Spinal cord (tissue), 10 donors: ENCODE measurements around the gene PRKCA. TPM values are rescaled to one million over a fixed set of nuclear protein-coding genes. Genes with fewer than 3 reads are reported as not detected.
A peak's percentile ranks its signal among the peaks of the same experiment; 100 is the strongest.

Source experiments
- DNase-seq, 6 donors: peaks; one replicate each; pipeline versions ENCODE4 v3.0.0 to v3.0.0-alpha.2; 2013 to 2015; ENCODE audit warnings: low spot score in 6 of 6, low read depth in 4 of 6
- H3K27ac ChIP-seq: one replicate; pipeline ENCODE4 v1.5.1; 2013; ENCODE audit warnings: low read depth, low read length, control low read depth
- H3K27me3 ChIP-seq: one replicate; pipeline ENCODE4 v1.6.1; 2013; ENCODE audit warnings: low read length; ENCODE audit not compliant: control insufficient read depth, insufficient read depth
- H3K36me3 ChIP-seq: one replicate; pipeline ENCODE4 v1.6.1; 2013; ENCODE audit warnings: low read length; ENCODE audit not compliant: control insufficient read depth, insufficient read depth
- H3K4me1 ChIP-seq: one replicate; pipeline ENCODE4 v1.6.1; 2013; ENCODE audit warnings: low read length; ENCODE audit not compliant: control insufficient read depth, insufficient read depth
- H3K4me3 ChIP-seq: one replicate; pipeline ENCODE4 v1.5.1; 2013; ENCODE audit warnings: low read depth, low read length, control low read depth
- H3K9me3 ChIP-seq: one replicate; pipeline ENCODE4 v1.6.1; 2013; ENCODE audit warnings: low read length; ENCODE audit not compliant: control insufficient read depth, insufficient read depth
- WGBS: methylation state at CpG from one replicate; pipeline ENCODE4 v1.1.5; 2013; ENCODE audit warnings: missing lambda C conversion rate; ENCODE audit not compliant: insufficient coverage; 5-methylcytosine and 5-hydroxymethylcytosine counted together
- polyA plus RNA-seq, 2 donors: library from polyadenylated mRNA; unstranded; fragments of 120-200 nt; gene quantifications; one replicate each; pipeline ENCODE4 v1.2.1, GENCODE V29; 2013; ENCODE audit not compliant: insufficient read length in 2 of 2
- total RNA-seq, 2 donors: library from RNA; depleted of rRNA in 1 of 2; stranded (reverse); fragments of 120-200 nt in 1 of 2; fragments of >200 nt in 1 of 2; gene quantifications; one replicate each; pipeline versions ENCODE4 v1.2.3 to v1.2.4, GENCODE V29; 2013 to 2014
- donor health status: healthy.

PRKCA gene
- total and polyA plus RNA-seq, 4 donors: 42.4 to 51.3 (median 48.2) TPM

GRCh38 chr17:66762276-66762675, 459.9 kb downstream of the PRKCA start:
- no peak overlapping the region for H3K27ac ChIP-seq

GRCh38 chr17:66763056-66763455, 460.6 kb downstream of the PRKCA start:
- DNase-seq: no peak
- 80% methylated on average over 1 of the region's 2 CpGs for WGBS
- Histone ChIP-seq H3K9me3 (no peaks in the 10 kb centered on the region), H3K36me3 (no peaks in the 10 kb centered on the region), H3K27ac (no peak overlapping the region), H3K27me3 (no peaks in the 10 kb centered on the region), H3K4me3 (no peak overlapping the region), H3K4me1 (peaks cover 14% of the 10 kb centered on the region)

More at GRCh38 chr17:66762276-66762675, 459.9 kb downstream of the PRKCA start:
- Histone ChIP-seq H3K36me3 (no peaks in the 10 kb centered on the region), H3K4me3 (no peak overlapping the region), H3K27me3 (no peaks in the 10 kb centered on the region), H3K4me1 (peaks cover 14% of the 10 kb centered on the region), H3K9me3 (no peaks in the 10 kb centered on the region)
- 84% methylated on average over 5 of the region's 6 CpGs for WGBS
- DNase-seq: no peak

GRCh38 chr17:66764506-66764905, 462.1 kb downstream of the PRKCA start:
- Histone ChIP-seq H3K9me3 (no peaks in the 10 kb centered on the region), H3K36me3 (no peaks in the 10 kb centered on the region), H3K4me3 (no peak overlapping the region), H3K4me1 (peaks cover 14% of the 10 kb centered on the region), H3K27ac (no peak overlapping the region), H3K27me3 (no peaks in the 10 kb centered on the region)
- DNase-seq: peak; percentile 57 to 96 (median 75)
- 58% methylated on average over 2 of the region's 2 CpGs for WGBS

GRCh38 chr17:66767154-66767933, 464.9 kb downstream of the PRKCA start:
- peak in 1 of 6 donors; percentile 57 for DNase-seq
- H3K27ac ChIP-seq: no peak overlapping the region
- WGBS: no CpG with 5 or more reads among the region's 3 CpGs

GRCh38 chr17:66769911-66770310, 467.5 kb downstream of the PRKCA start:
- H3K27ac ChIP-seq: no peak overlapping the region
- H3K4me1 ChIP-seq: peaks cover 4% of the 10 kb centered on the region
- no peaks in the 10 kb centered on the region for H3K9me3 ChIP-seq
- no peak overlapping the region for H3K4me3 ChIP-seq
- DNase-seq: peak in 1 of 6 donors; percentile 87
- no CpG with 5 or more reads among the region's 1 CpG for WGBS
- H3K27me3 ChIP-seq: no peaks in the 10 kb centered on the region
- peaks cover 7% of the 10 kb centered on the region for H3K36me3 ChIP-seq

More at GRCh38 chr17:66767154-66767933, 464.9 kb downstream of the PRKCA start:
- no peaks in the 10 kb centered on the region for H3K27me3 ChIP-seq
- H3K9me3 ChIP-seq: no peaks in the 10 kb centered on the region
- H3K4me3 ChIP-seq: no peak overlapping the region
- H3K36me3 ChIP-seq: no peaks in the 10 kb centered on the region
- H3K4me1 ChIP-seq: peaks cover 14% of the 10 kb centered on the region

- 88% methylated on average over 1 of the region's 5 CpGs for WGBS
- no peak overlapping the region for H3K27ac ChIP-seq
These were observed 469.9 kb downstream of the PRKCA start for GRCh38 chr17:66772148-66772812.

GRCh38 chr17:66775271-66775670, 472.9 kb downstream of the PRKCA start:
- 62% methylated on average over 5 of the region's 6 CpGs for WGBS
- H3K4me1 ChIP-seq: peaks cover 40% of the 10 kb centered on the region
- no peak for DNase-seq
- no peaks in the 10 kb centered on the region for H3K27me3 ChIP-seq
- no peak overlapping the region for H3K27ac ChIP-seq
- H3K9me3 ChIP-seq: no peaks in the 10 kb centered on the region
- peaks cover 7% of the 10 kb centered on the region for H3K36me3 ChIP-seq
- no peak overlapping the region for H3K4me3 ChIP-seq

More at GRCh38 chr17:66772148-66772812, 469.9 kb downstream of the PRKCA start:
- Histone ChIP-seq H3K36me3 (peaks cover 7% of the 10 kb centered on the region), H3K27me3 (no peaks in the 10 kb centered on the region), H3K9me3 (no peaks in the 10 kb centered on the region), H3K4me3 (no peak overlapping the region), H3K4me1 (peaks cover 25% of the 10 kb centered on the region)
- no peak for DNase-seq

- H3K4me1 ChIP-seq: peaks cover 40% of the 10 kb centered on the region
- no peak overlapping the region for H3K4me3 ChIP-seq
- no peaks in the 10 kb centered on the region for H3K27me3 ChIP-seq
- 69% methylated on average over 7 of the region's 7 CpGs for WGBS
- H3K9me3 ChIP-seq: no peaks in the 10 kb centered on the region
- H3K36me3 ChIP-seq: peaks cover 7% of the 10 kb centered on the region
- H3K27ac ChIP-seq: peak overlapping the region; percentile 25
- no peak for DNase-seq
These were observed 473.5 kb downstream of the PRKCA start for GRCh38 chr17:66775881-66776400.

GRCh38 chr17:66776999-66777688, 474.7 kb downstream of the PRKCA start:
- H3K4me3 ChIP-seq: no peak overlapping the region
- WGBS: 9% methylated on average over 1 of the region's 9 CpGs
- H3K4me1 ChIP-seq: peaks cover 40% of the 10 kb centered on the region
- no peaks in the 10 kb centered on the region for H3K9me3 ChIP-seq
- no peaks in the 10 kb centered on the region for H3K27me3 ChIP-seq
- DNase-seq: no peak
- peaks cover 10% of the 10 kb centered on the region for H3K36me3 ChIP-seq
- peak overlapping the region; percentile 88 for H3K27ac ChIP-seq
